Coronary artery (tissue), 2 donors: ENCODE data around the gene SCAF11.

Source experiments
- DNase-seq: peaks from one replicate; pipeline ENCODE4 v3.0.0-alpha.2; 2017; ENCODE audit warnings: low spot score
- H3K27ac ChIP-seq, 2 donors: fragments of 200-600 bp; sonication (generic); one replicate each; pipeline ENCODE4 v1.5.1; 2016 to 2019
- H3K4me3 ChIP-seq: fragments of 200-600 bp; sonication (generic); 2 replicates; pipeline ENCODE4 v1.5.1; 2016; ENCODE audit warnings: mild to moderate bottlenecking, moderate library complexity
- TF ChIP-seq, protein P1 (sequence below): fragments of 200-600 bp; sonication (generic); IDR thresholded peaks from one replicate; pipeline ENCODE4 v1.5.1; 2019; ENCODE audit warnings: antibody characterized with exemption

The SCAF11 gene

DNA sequence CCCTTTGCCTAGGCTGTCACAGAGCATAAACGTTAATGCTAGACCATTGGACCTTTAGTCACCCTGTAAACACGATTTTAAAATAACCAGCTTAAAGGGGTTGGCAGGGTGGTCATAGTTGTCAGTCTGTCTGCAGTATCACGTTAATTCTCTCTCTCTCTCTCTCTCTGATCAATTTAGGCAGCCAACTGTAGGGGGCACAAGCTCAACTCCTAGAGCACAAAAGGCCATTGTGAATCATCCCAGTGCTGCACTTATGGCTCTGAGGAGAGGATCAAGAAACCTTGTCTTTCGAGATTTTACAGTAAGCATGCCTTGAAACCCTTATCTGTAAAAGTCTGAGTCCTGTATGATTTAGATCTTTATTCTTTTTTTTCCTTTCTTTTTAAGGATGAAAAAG, 97.1 kb downstream of the SCAF11 start:
- Histone ChIP-seq H3K4me3 (no peak overlapping the region), H3K27ac (no peak overlapping the region)
- DNase-seq: no peak
- TF ChIP-seq, protein P1, sequence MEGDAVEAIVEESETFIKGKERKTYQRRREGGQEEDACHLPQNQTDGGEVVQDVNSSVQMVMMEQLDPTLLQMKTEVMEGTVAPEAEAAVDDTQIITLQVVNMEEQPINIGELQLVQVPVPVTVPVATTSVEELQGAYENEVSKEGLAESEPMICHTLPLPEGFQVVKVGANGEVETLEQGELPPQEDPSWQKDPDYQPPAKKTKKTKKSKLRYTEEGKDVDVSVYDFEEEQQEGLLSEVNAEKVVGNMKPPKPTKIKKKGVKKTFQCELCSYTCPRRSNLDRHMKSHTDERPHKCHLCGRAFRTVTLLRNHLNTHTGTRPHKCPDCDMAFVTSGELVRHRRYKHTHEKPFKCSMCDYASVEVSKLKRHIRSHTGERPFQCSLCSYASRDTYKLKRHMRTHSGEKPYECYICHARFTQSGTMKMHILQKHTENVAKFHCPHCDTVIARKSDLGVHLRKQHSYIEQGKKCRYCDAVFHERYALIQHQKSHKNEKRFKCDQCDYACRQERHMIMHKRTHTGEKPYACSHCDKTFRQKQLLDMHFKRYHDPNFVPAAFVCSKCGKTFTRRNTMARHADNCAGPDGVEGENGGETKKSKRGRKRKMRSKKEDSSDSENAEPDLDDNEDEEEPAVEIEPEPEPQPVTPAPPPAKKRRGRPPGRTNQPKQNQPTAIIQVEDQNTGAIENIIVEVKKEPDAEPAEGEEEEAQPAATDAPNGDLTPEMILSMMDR: no peak

- Histone ChIP-seq H3K27ac (no peak overlapping the region), H3K4me3 (no peak overlapping the region)
- TF ChIP-seq, protein P1: no peak
- no peak for DNase-seq
These were observed 100.1 kb downstream of the SCAF11 start for GRCh38 chr12:45890276-45890675.

DNA sequence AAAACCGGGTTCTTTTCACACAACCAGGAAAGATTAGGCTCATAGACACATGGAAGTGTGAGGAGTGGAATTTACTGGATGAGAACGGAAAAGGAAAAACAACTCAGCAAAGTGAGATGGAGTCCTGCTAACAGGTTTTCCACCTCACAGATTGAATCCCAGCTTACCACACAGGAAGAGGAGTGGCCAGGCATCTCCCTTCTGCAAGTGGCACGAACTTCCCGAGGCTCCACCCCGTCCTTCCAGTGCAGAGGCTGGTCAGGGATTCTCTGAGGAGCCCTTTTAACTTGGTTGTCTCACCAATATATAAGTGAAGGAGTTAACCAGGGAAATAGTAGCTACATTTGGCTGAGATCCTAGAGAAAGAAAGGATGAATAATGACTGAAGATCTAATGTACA, 102.8 kb downstream of the SCAF11 start:
- Histone ChIP-seq H3K27ac (no peak overlapping the region), H3K4me3 (no peak overlapping the region)
- no peak for DNase-seq
- TF ChIP-seq, protein P1: no peak

DNA sequence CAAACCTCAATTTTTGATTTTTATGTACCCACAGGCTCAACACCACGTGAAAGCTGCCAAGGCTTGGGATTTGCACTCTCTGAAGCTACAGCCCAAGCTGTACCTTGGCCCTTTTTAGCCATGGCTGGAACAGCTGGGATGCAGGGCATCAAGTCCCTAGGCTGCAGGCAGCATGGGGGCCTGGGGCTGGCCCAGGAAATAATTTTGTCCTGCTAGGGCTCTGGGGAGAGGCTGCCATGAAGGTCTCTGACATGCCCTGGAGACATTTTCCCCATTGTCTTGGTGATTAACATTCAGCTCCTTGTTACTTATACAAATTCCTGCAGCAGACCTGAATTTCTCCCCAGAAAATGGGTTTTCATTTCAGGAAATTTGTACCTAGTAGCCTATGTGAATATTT, 103.7 kb downstream of the SCAF11 start:
- no peak overlapping the region for H3K27ac ChIP-seq
- TF ChIP-seq, protein P1: no peak
- DNase-seq: no peak

DNA sequence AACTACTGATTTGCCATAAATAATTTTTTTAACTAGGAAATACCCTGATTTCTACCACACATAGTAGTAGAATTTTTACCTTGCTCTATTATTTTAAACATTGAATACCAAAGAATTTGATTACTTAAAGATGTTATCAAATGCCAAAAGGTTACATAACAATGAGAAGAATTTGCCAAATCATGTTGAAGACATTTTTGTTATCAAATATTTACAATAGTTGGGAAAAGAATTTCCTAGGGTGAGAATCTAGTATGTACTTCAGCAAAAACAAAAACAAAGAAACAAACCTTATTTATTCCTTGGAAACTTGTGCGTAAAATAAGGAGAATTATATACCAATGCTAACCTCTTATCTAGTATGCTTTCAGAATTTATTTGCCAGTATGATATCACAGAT, 107.2 kb downstream of the SCAF11 start:
- TF ChIP-seq, protein P1: no peak
- DNase-seq: no peak
- Histone ChIP-seq H3K27ac (no peak overlapping the region), H3K4me3 (no peak overlapping the region)

More for the DNA sequence above, 103.7 kb downstream of the SCAF11 start:
- no peak overlapping the region for H3K4me3 ChIP-seq

DNA sequence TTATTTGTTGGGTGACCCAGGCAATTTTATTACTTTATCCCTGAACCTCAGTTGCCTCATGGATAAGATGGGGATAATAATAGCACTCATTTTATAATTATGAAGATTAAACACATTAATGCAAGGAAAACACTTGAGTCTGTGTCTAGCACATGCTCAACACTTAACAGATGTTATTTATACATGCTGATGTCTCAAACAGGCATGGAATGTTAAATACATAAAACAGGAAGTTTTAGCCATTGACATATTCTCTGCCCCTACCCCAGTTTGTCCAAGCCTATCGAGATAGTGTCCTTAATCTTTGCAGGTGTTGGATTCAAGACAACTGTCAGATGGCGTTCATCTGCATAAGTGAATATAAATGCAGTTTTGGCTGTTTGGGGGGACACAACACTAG, 109.8 kb downstream of the SCAF11 start:
- DNase-seq: no peak
- H3K4me3 ChIP-seq: no peak overlapping the region
- TF ChIP-seq, protein P1: no peak
- H3K27ac ChIP-seq: no peak overlapping the region

GRCh38 chr12:45879363-45879895, 110.9 kb downstream of the SCAF11 start:
- H3K4me3 ChIP-seq: no peak overlapping the region
- TF ChIP-seq, protein P1: no peak
- DNase-seq: no peak
- H3K27ac ChIP-seq: no peak overlapping the region
